SK-N-SH treated with all-trans-retinoic acid at 6 μM for 48 hours (cell line): Measurements from ENCODE around the gene PPP1R26.

Source experiments
- ARNTL ChIP-seq: fragments of 450-650 bp; formaldehyde crosslinking; IDR thresholded peaks from 2 replicates; pipeline ENCODE4 v1.5.0; 2020; ENCODE audit warnings: low read depth, mild to moderate bottlenecking, moderate library complexity, borderline replicate concordance
- CSDC2 ChIP-seq: fragments of 250-450 bp; sonication (Bioruptor Pico); IDR thresholded peaks from 2 replicates; pipeline ENCODE4 v1.5.0; 2020; ENCODE audit warnings: mild to moderate bottlenecking, moderate library complexity
- ESRRG ChIP-seq: fragments of 250-450 bp; sonication (Bioruptor Pico); IDR thresholded peaks from 2 replicates; pipeline ENCODE4 v1.6.1; 2021; ENCODE audit warnings: mild to moderate bottlenecking
- TOX ChIP-seq: fragments of 250-450 bp; sonication (Bioruptor Pico); IDR thresholded peaks from 2 replicates; pipeline ENCODE4 v1.8.0; 2021; ENCODE audit warnings: mild to moderate bottlenecking, moderate library complexity, borderline replicate concordance
- ZFP30 ChIP-seq: fragments of 450-650 bp; formaldehyde crosslinking; IDR thresholded peaks from 2 replicates; pipeline ENCODE4 v1.5.0; 2022; ENCODE audit warnings: mild to moderate bottlenecking, moderate library complexity
- ZNF565 ChIP-seq: fragments of 450-650 bp; formaldehyde crosslinking; conservative IDR thresholded peaks from 2 replicates; pipeline ENCODE4 v1.5.0; 2020; ENCODE audit warnings: low read depth, mild to moderate bottlenecking, moderate library complexity
- ZNF70 ChIP-seq: fragments of 450-650 bp; formaldehyde crosslinking; IDR thresholded peaks from 2 replicates; pipeline ENCODE4 v1.5.0; 2020; ENCODE audit warnings: mild to moderate bottlenecking, moderate library complexity
- TF ChIP-seq, protein P1 (sequence below): fragments of 250-450 bp; sonication (Bioruptor Pico); IDR thresholded peaks from 2 replicates; pipeline ENCODE4 v1.8.0; 2020; ENCODE audit warnings: mild to moderate bottlenecking, moderate library complexity, borderline replicate concordance
- TF ChIP-seq, protein P2 (sequence below): fragments of 250-450 bp; sonication (Bioruptor Pico); IDR thresholded peaks from 2 replicates; pipeline ENCODE4 v1.5.1; 2021; ENCODE audit warnings: mild to moderate bottlenecking, moderate library complexity

DNA sequence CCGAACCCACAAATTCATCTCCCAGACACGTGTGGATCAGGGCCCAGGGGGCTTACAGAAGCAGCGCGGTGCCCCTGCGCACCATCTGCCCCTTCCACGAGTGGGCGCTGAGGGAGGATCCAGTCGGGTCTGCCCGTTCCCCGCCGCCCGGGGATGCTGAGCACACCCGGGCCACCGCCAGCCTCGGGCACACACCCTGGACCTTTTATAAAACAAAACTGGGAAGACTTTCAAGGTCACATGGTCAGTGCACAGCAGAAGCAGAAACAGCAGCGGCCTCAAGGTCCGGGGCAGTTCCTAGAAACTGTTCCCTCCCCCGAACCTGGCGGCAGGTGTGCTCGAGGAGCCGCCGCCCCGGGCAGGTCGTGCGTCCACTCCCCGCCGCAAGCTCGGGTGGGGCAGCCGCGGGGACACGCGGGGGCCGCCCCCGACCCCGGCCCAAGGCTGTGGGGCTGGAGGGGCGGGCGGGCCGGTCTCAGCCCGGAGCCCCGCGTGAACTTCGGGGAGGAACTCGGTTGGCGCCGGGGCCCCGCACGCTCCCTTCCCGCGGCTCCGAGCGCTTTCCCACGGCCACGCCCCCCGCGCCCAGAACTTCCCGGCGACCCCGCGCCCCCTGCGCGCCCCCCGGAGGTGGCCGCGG lies 633 bp upstream of the PPP1R26 start:
- TF ChIP-seq TOX (CRISPR knock-in tag): no peak
- no peak for TF ChIP-seq ESRRG (CRISPR knock-in tag)
- TF ChIP-seq, protein P1, sequence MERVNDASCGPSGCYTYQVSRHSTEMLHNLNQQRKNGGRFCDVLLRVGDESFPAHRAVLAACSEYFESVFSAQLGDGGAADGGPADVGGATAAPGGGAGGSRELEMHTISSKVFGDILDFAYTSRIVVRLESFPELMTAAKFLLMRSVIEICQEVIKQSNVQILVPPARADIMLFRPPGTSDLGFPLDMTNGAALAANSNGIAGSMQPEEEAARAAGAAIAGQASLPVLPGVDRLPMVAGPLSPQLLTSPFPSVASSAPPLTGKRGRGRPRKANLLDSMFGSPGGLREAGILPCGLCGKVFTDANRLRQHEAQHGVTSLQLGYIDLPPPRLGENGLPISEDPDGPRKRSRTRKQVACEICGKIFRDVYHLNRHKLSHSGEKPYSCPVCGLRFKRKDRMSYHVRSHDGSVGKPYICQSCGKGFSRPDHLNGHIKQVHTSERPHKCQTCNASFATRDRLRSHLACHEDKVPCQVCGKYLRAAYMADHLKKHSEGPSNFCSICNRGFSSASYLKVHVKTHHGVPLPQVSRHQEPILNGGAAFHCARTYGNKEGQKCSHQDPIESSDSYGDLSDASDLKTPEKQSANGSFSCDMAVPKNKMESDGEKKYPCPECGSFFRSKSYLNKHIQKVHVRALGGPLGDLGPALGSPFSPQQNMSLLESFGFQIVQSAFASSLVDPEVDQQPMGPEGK (CRISPR knock-in tag): no peak
- TF ChIP-seq, protein P2, sequence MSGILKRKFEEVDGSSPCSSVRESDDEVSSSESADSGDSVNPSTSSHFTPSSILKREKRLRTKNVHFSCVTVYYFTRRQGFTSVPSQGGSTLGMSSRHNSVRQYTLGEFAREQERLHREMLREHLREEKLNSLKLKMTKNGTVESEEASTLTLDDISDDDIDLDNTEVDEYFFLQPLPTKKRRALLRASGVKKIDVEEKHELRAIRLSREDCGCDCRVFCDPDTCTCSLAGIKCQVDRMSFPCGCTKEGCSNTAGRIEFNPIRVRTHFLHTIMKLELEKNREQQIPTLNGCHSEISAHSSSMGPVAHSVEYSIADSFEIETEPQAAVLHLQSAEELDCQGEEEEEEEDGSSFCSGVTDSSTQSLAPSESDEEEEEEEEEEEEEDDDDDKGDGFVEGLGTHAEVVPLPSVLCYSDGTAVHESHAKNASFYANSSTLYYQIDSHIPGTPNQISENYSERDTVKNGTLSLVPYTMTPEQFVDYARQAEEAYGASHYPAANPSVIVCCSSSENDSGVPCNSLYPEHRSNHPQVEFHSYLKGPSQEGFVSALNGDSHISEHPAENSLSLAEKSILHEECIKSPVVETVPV (CRISPR knock-in tag): no peak
- TF ChIP-seq ARNTL (CRISPR knock-in tag): no peak
- no peak for TF ChIP-seq CSDC2 (CRISPR knock-in tag)
- no peak for TF ChIP-seq ZNF565
- TF ChIP-seq ZNF70 (CRISPR knock-in tag): no peak; the same call in 1 of the 2 replicates
- no peak for TF ChIP-seq ZFP30 (CRISPR knock-in tag)
